ENCODE data around the gene PCYT2.
A peak's percentile ranks its signal among the peaks of the same experiment; 100 is the strongest.

The PCYT2 gene

GRCh38 chr17:81891303-81891552 is 20.0 kb downstream of the PCYT2 start:
- no peak for DNase-seq (ENCODE audit: low read depth in 1 of 2, low spot score in 1 of 2)
- H3K4me3 ChIP-seq (replicated peaks; ENCODE audit: insufficient read depth, low read length), result peak overlapping the region; percentile 85
- no peak overlapping the region for H3K27ac ChIP-seq (replicated peaks)
- TF ChIP-seq REST (IDR thresholded peaks at IDR 0.05; ENCODE audit: insufficient replicate concordance, low read depth) (peak; percentile 49), CTCF (IDR thresholded peaks at IDR 0.05; ENCODE audit: insufficient read depth, low read length) (no peak)
- no peaks in the 10 kb centered on the region for H3K27me3 ChIP-seq (ENCODE audit: insufficient read depth, poor library complexity, severe bottlenecking)

GRCh38 chr17:81890447-81891302 is 20.5 kb downstream of the PCYT2 start:
- peak overlapping the region; percentile 87 for H3K27ac ChIP-seq (replicated peaks)
- peak in 1 of 2 experiments; percentile 36 for DNase-seq (ENCODE audit: low read depth in 1 of 2, low spot score in 1 of 2)
- TF ChIP-seq POLR2AphosphoS5 (IDR thresholded peaks at IDR 0.05; ENCODE audit: low read depth) (no peak; the same call in none of the 2 replicates), SPI1 (IDR thresholded peaks at IDR 0.05; ENCODE audit: borderline replicate concordance, low read depth) (no peak), GABPA (IDR thresholded peaks at IDR 0.05; ENCODE audit: low read depth) (no peak), CTCF (IDR thresholded peaks at IDR 0.05; ENCODE audit: insufficient read depth, low read length) (no peak), REST (IDR thresholded peaks at IDR 0.05; ENCODE audit: insufficient replicate concordance, low read depth) (no peak)
- no peaks in the 10 kb centered on the region for H3K27me3 ChIP-seq (ENCODE audit: insufficient read depth, poor library complexity, severe bottlenecking)
- H3K4me3 ChIP-seq (replicated peaks; ENCODE audit: insufficient read depth, low read length), result peak overlapping the region; percentile 85

- H3K27ac ChIP-seq (replicated peaks), result peak overlapping the region; percentile 87
- H3K27me3 ChIP-seq (ENCODE audit: insufficient read depth, poor library complexity, severe bottlenecking), result no peaks in the 10 kb centered on the region
- no peak for TF ChIP-seq SPI1 (IDR thresholded peaks at IDR 0.05; ENCODE audit: borderline replicate concordance, low read depth)
- no peak for TF ChIP-seq POLR2AphosphoS5 (IDR thresholded peaks at IDR 0.05; ENCODE audit: low read depth)
- no peak for TF ChIP-seq CTCF (IDR thresholded peaks at IDR 0.05; ENCODE audit: insufficient read depth, low read length)
- TF ChIP-seq REST (IDR thresholded peaks at IDR 0.05; ENCODE audit: insufficient replicate concordance, low read depth), result no peak
- no peak for TF ChIP-seq GABPA (IDR thresholded peaks at IDR 0.05; ENCODE audit: low read depth)
- no peak overlapping the region for H3K4me3 ChIP-seq (replicated peaks; ENCODE audit: insufficient read depth, low read length)
- DNase-seq (ENCODE audit: low read depth in 1 of 2, low spot score in 1 of 2), result no peak
Observed at GRCh38 chr17:81889602-81890001, 21.6 kb downstream of the PCYT2 start.

All from HL-60 (cell line).